Panc1 (cell line): ENCODE data around the gene RMND5A. TPM values are rescaled to one million over a fixed set of nuclear protein-coding genes. Genes with fewer than 3 reads are reported as not detected.
"Not testable (repeated sequence)": the region's sequence is repeated elsewhere in the genome, so short reads cannot be mapped to it uniquely, and the experiment has no call there.

Experiments used
- ATAC-seq: fragments of 200-7000 bp; cut with Tn5 transposase; 2 replicates; pipeline ENCODE4 v1.9.1; 2020; ENCODE audit warnings: mild to moderate bottlenecking, moderate library complexity
- BruUV-seq: library from RNA; stranded (reverse); fragments of 400-500 nt; replicated peaks from 2 replicates; lab custom pipeline; 2021; lab: Mats Ljungman, UMichigan
- CTCF ChIA-PET: fragments of 300-600 bp; sonication (Branson Sonifier 250); formaldehyde crosslinking; loops from one replicate; lab custom pipeline; 2022; ENCODE audit warnings: antibody characterized with exemption; lab: Charles Lee
- POLR2A ChIA-PET: fragments of 300-600 bp; sonication (Branson Sonifier 250); formaldehyde crosslinking; loops from one replicate; lab custom pipeline; 2022; ENCODE audit warnings: antibody characterized with exemption; lab: Charles Lee
- DNase-seq: peaks from one replicate; pipeline ENCODE4 v3.0.0-alpha.2; 2010; ENCODE audit warnings: low read depth, low spot score
- H3K27ac ChIP-seq: 2 replicates; pipeline ENCODE4 v1.5.1; 2011; ENCODE audit warnings: mild to moderate bottlenecking, low read length, inconsistent platforms
- H3K27me3 ChIP-seq: fragments of 200-500 bp; sonication (Bioruptor generic); 2 replicates; pipeline ENCODE4 v1.6.0; 2014; ENCODE audit warnings: low read length, inconsistent platforms; ENCODE audit not compliant: control insufficient read depth, insufficient read depth
- H3K36me3 ChIP-seq: fragments of 200-500 bp; sonication (Bioruptor generic); 2 replicates; pipeline ENCODE4 v1.5.1; 2014; ENCODE audit warnings: inconsistent platforms, mild to moderate bottlenecking, low read length, moderate library complexity; ENCODE audit not compliant: control insufficient read depth, insufficient read depth
- H3K4me1 ChIP-seq: 2 replicates; pipeline ENCODE4 v1.5.1; 2011; ENCODE audit warnings: inconsistent platforms, mild to moderate bottlenecking, low read length, moderate library complexity; ENCODE audit not compliant: control insufficient read depth, insufficient read depth
- H3K4me3 ChIP-seq, 2 experiments: 2 replicates each; pipeline ENCODE4 v1.5.1; 2011 to 2012; ENCODE audit warnings: low read depth in 2 of 2, low read length in 2 of 2, mild to moderate bottlenecking in 2 of 2, inconsistent platforms in 1 of 2, moderate library complexity in 1 of 2
- H3K9me3 ChIP-seq: fragments of 200-500 bp; sonication (Bioruptor generic); 2 replicates; pipeline ENCODE4 v1.5.1; 2014; ENCODE audit warnings: low read depth, mild to moderate bottlenecking, inconsistent platforms, low read length, moderate library complexity; ENCODE audit not compliant: control insufficient read depth, insufficient read depth
- POLR2AphosphoS5 ChIP-seq: IDR thresholded peaks from 2 replicates; pipeline ENCODE4 v1.6.1; 2012; ENCODE audit warnings: mild to moderate bottlenecking, low read depth, low read length, moderate library complexity
- SIN3A ChIP-seq: IDR thresholded peaks from 2 replicates; pipeline ENCODE4 v1.6.1; 2012; ENCODE audit warnings: low read depth, mild to moderate bottlenecking, low read length, moderate library complexity, borderline replicate concordance; ENCODE audit not compliant: insufficient read depth
- TCF7L2 ChIP-seq: IDR thresholded peaks from 2 replicates; pipeline ENCODE4 v1.6.1; 2011; ENCODE audit warnings: mild to moderate bottlenecking, low read depth, low read length, inconsistent platforms
- in situ Hi-C: cut with HindIII; loops from 2 replicates; pipeline ENCODE4 v1.10.0; 2016; ENCODE audit warnings: low sequenced_read_pairs, low pct_unique_long_range_greater_than_20kb
- intact Hi-C: fragments of 100-400 bp; cut with micrococcal nuclease; formaldehyde crosslinking; loops from one replicate; pipeline ENCODE4 v1.10.0; 2022; ENCODE audit not compliant: unreplicated experiment
- total RNA-seq: library from RNA; stranded (reverse); gene quantifications from one replicate; pipeline ENCODE4 v1.2.1, GENCODE V29; 2021; ENCODE audit not compliant: unreplicated experiment
- TF ChIP-seq, protein P1 (sequence below), 2 experiments: IDR thresholded peaks; 2 replicates each; pipeline ENCODE4 v1.6.1; 2011 to 2012; ENCODE audit warnings: low read depth in 2 of 2, control low read depth in 1 of 2, low read length in 1 of 2, mild to moderate bottlenecking in 1 of 2, moderate library complexity in 1 of 2; ENCODE audit not compliant: insufficient read depth in 1 of 2
- TF ChIP-seq, protein P2 (sequence below): fragments of 450-650 bp; IDR thresholded peaks from 2 replicates; pipeline ENCODE4 v1.5.1; 2017; ENCODE audit warnings: mild to moderate bottlenecking

Gene RMND5A
- total RNA-seq, 1 experiment from 2014 or later, result 42.8 TPM

DNA sequence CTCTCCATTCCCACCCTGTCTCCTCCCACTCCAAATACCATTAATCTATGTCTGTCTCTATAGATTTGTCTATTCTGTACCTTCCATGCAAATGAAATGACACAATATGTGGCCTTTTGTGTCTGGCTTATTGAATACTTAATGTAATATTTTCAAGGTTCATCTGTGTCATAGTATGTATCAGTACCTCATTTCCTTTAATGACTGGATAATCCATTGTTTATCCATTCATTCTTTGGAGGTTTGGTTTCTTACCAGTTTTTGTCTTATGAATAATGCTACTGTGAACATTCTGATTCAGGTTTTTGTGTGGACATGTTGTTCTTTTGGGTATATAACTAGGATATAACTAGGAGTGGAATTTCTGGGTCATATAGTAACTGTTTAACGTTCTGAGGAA, 14.8 kb downstream of the RMND5A start:
- CTCF ChIA-PET, BruUV-seq, H3K4me3 ChIP-seq, ATAC-seq, POLR2A ChIA-PET, H3K9me3 ChIP-seq, in situ Hi-C loops, intact Hi-C loops, H3K36me3 ChIP-seq, H3K27me3 ChIP-seq, H3K27ac ChIP-seq, H3K4me1 ChIP-seq, DNase-seq: not testable (repeated sequence)

DNA sequence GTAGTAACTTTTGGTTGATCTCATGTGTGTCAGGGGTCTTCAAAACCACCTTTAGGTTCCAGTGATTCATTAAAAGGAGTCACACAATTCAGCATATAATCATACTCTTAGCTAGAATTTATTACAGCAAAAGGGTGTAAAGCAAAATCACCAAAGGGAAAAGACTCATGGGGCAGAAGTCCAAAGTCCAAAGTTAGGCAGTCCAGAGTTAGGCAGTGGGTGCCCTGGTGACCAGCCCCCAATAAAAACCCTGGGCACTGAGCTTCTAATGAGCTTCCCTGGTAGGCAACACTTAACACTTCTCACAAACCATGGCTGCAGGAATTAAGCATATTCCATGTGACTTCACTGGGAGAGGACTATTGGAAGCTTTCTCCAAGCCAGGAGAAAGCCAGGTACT, 19.4 kb downstream of the RMND5A start:
- in situ Hi-C loops, H3K27ac ChIP-seq, BruUV-seq, H3K36me3 ChIP-seq, H3K4me3 ChIP-seq, ATAC-seq, H3K4me1 ChIP-seq, DNase-seq, CTCF ChIA-PET, intact Hi-C loops, POLR2A ChIA-PET, H3K27me3 ChIP-seq, H3K9me3 ChIP-seq: not testable (repeated sequence)

DNA sequence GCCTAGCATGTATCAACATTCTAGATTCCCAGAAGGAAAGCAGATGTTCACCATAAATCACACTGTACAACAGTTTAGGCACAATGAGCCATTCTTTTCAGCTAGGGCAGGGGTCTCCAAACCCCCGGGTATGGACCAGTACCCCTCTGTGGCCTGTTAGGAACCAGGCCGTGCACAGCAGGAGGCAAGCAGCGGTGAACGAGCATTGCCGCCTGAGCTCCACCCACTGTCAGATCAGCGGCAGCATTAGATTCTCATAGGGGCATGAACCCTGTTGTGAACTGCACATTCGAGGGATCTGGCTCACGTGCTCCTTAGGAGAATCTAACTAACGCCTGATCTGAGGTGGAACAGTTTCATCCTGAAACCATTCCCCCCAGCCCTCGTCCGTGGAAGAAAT, 19.8 kb downstream of the RMND5A start:
- ATAC-seq, BruUV-seq, POLR2A ChIA-PET, intact Hi-C loops, H3K4me3 ChIP-seq, H3K9me3 ChIP-seq, H3K27me3 ChIP-seq, CTCF ChIA-PET, DNase-seq, H3K36me3 ChIP-seq, in situ Hi-C loops, H3K4me1 ChIP-seq, H3K27ac ChIP-seq: not testable (repeated sequence)

DNA sequence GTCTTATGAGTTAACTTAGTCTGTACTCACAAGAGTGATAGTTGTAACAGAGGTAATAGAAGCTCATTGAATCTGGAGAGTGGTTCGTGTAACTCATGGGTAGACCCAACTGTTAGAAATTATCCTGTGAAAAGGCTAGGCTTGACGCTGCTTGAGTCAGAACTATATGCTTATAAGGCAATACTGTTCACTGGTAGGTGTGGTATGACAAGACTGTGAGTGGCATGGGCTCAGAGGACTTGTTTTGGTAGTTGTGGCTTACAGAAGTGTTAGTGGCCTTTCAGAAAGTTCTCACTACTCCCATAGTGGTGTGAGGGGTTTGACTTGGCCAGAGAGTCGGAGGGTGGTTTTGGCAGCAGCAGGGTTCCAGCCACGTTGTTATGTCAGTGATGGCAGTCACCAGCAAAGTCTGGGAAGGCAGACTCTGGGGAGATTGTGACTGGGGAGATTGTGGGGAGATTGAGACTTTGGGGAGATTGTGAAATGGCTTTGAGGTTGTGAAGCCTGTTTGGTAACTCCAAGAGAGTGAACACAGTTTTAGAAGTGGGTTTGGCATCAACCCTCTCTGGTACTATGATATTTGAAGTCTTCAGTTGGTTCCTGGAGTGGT, 21.9 kb downstream of the RMND5A start:
- POLR2A ChIA-PET, H3K9me3 ChIP-seq, H3K36me3 ChIP-seq, in situ Hi-C loops, H3K4me1 ChIP-seq, H3K4me3 ChIP-seq, DNase-seq, CTCF ChIA-PET, H3K27me3 ChIP-seq, H3K27ac ChIP-seq, ATAC-seq, intact Hi-C loops, BruUV-seq: not testable (repeated sequence)

DNA sequence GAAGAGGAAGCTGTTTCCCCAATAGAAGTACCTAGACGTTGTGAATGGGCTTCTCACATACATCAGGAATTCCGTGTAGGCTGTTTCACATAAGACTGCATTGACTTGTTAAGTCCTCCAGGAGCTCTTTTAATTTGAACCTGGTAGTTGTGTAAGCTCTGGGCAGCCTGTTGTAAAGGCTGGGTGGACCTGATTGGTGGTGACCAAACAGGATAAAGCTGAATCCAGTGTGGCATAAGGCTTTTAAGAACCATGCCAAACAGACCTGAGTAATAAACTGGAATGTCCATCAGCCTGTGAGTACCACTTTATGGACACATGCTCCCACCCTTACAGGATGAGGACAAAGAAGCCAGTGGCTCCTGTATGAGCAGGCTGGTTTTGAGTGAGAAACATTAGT, 24.1 kb downstream of the RMND5A start:
- ChIA-PET CTCF (interaction anchor here (0.7 kb wide), 1 partner anchor 1717 kb away, joined by 3 read pairs; no protein-coding TSS in a partner anchor), POLR2A (no interaction called here)
- no TSS peak for BruUV-seq
- ATAC-seq (no peak), DNase-seq (no peak)
- Histone ChIP-seq H3K27ac (no peak overlapping the region), H3K4me1 (no peaks in the 10 kb centered on the region), H3K9me3 (no peaks in the 10 kb centered on the region; the same call in 1 of the 2 replicates), H3K36me3 (no peaks in the 10 kb centered on the region), H3K4me3 (no peak overlapping the region), H3K27me3 (no peaks in the 10 kb centered on the region)
- no peak for TF ChIP-seq TCF7L2
- no peak for TF ChIP-seq SIN3A
- TF ChIP-seq POLR2AphosphoS5, result no peak
- TF ChIP-seq, protein P1, sequence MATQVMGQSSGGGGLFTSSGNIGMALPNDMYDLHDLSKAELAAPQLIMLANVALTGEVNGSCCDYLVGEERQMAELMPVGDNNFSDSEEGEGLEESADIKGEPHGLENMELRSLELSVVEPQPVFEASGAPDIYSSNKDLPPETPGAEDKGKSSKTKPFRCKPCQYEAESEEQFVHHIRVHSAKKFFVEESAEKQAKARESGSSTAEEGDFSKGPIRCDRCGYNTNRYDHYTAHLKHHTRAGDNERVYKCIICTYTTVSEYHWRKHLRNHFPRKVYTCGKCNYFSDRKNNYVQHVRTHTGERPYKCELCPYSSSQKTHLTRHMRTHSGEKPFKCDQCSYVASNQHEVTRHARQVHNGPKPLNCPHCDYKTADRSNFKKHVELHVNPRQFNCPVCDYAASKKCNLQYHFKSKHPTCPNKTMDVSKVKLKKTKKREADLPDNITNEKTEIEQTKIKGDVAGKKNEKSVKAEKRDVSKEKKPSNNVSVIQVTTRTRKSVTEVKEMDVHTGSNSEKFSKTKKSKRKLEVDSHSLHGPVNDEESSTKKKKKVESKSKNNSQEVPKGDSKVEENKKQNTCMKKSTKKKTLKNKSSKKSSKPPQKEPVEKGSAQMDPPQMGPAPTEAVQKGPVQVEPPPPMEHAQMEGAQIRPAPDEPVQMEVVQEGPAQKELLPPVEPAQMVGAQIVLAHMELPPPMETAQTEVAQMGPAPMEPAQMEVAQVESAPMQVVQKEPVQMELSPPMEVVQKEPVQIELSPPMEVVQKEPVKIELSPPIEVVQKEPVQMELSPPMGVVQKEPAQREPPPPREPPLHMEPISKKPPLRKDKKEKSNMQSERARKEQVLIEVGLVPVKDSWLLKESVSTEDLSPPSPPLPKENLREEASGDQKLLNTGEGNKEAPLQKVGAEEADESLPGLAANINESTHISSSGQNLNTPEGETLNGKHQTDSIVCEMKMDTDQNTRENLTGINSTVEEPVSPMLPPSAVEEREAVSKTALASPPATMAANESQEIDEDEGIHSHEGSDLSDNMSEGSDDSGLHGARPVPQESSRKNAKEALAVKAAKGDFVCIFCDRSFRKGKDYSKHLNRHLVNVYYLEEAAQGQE (IDR thresholded peaks at IDR 0.05; ENCODE audit: insufficient read depth in 1 of 2, low read depth in 2 of 2, low read length in 1 of 2), result no peak
- TF ChIP-seq, protein P2, sequence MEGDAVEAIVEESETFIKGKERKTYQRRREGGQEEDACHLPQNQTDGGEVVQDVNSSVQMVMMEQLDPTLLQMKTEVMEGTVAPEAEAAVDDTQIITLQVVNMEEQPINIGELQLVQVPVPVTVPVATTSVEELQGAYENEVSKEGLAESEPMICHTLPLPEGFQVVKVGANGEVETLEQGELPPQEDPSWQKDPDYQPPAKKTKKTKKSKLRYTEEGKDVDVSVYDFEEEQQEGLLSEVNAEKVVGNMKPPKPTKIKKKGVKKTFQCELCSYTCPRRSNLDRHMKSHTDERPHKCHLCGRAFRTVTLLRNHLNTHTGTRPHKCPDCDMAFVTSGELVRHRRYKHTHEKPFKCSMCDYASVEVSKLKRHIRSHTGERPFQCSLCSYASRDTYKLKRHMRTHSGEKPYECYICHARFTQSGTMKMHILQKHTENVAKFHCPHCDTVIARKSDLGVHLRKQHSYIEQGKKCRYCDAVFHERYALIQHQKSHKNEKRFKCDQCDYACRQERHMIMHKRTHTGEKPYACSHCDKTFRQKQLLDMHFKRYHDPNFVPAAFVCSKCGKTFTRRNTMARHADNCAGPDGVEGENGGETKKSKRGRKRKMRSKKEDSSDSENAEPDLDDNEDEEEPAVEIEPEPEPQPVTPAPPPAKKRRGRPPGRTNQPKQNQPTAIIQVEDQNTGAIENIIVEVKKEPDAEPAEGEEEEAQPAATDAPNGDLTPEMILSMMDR, result no peak
- in situ Hi-C loops (no loop called here), intact Hi-C loops (no loop called here)
